SK-N-SH (cell line): ENCODE data around the gene SUFU.

Experiments
- CTCF ChIP-seq: fragments of 200-600 bp; sonication (generic); IDR thresholded peaks from 2 replicates; pipeline ENCODE4 v1.6.1; 2017; ENCODE audit warnings: antibody characterized with exemption, mild to moderate bottlenecking, moderate library complexity
- EP300 ChIP-seq, 2 experiments: IDR thresholded peaks; 2 replicates each; pipeline versions ENCODE4 v1.4.0 to v1.6.1; 2012; ENCODE audit warnings: borderline replicate concordance in 1 of 2, low read depth in 1 of 2, low read length in 1 of 2
- FOXM1 ChIP-seq: IDR thresholded peaks from 2 replicates; pipeline ENCODE4 v1.4.0; 2012; ENCODE audit warnings: low read depth, mild to moderate bottlenecking
- JUND ChIP-seq: IDR thresholded peaks from 2 replicates; pipeline ENCODE4 v1.4.0; 2012
- MAX ChIP-seq: IDR thresholded peaks from 2 replicates; pipeline ENCODE4 v1.4.0; 2012; ENCODE audit warnings: low read depth
- MEF2A ChIP-seq: IDR thresholded peaks from 2 replicates; pipeline ENCODE4 v1.4.0; 2012; ENCODE audit warnings: low read depth, borderline replicate concordance
- MXI1 ChIP-seq: IDR thresholded peaks from 2 replicates; pipeline ENCODE4 v1.6.1; 2012; ENCODE audit warnings: mild to moderate bottlenecking, low read depth, low read length, improper control_type of control experiment
- RAD21 ChIP-seq: IDR thresholded peaks from 2 replicates; pipeline ENCODE4 v1.6.1; 2012; ENCODE audit warnings: mild to moderate bottlenecking, low read length
- SIN3A ChIP-seq: IDR thresholded peaks from 2 replicates; pipeline ENCODE4 v1.6.1; 2012; ENCODE audit warnings: low read depth, mild to moderate bottlenecking, low read length, moderate library complexity, borderline replicate concordance
- TCF12 ChIP-seq: IDR thresholded peaks from 2 replicates; pipeline ENCODE4 v1.4.0; 2012
- USF2 ChIP-seq: fragments of 150-350 bp; IDR thresholded peaks from 2 replicates; pipeline ENCODE4 v1.6.1; 2017; ENCODE audit warnings: antibody characterized with exemption, low read length, low read depth, borderline replicate concordance
- YY1 ChIP-seq: IDR thresholded peaks from 2 replicates; pipeline ENCODE4 v1.4.0; 2012; ENCODE audit warnings: low read depth, mild to moderate bottlenecking

GRCh38 chr10:102641880-102642735, 138.3 kb downstream of the SUFU start:
- peak; percentile 61; the same call in 1 of the 2 replicates for TF ChIP-seq USF2
- peak; percentile 19; the same call in 1 of the 2 replicates for TF ChIP-seq TCF12
- no peak for TF ChIP-seq JUND
- TF ChIP-seq MAX, result peak; percentile 64; the same call in 1 of the 2 replicates
- TF ChIP-seq CTCF, result no peak
- 0 out of 4 replicates have a peak, but pooled peaks of 1 of the 2 experiments have one; percentile 21 for TF ChIP-seq EP300 (IDR thresholded peaks at IDR 0.05; ENCODE audit: borderline replicate concordance in 1 of 2, low read depth in 1 of 2, low read length in 1 of 2)
- TF ChIP-seq RAD21, result no peak
- no peak for TF ChIP-seq FOXM1
- no peak for TF ChIP-seq YY1
- TF ChIP-seq MXI1, result 0 out of 2 replicates have a peak, but pooled peaks have one; percentile 14
- TF ChIP-seq SIN3A, result no peak; the same call in 1 of the 2 replicates
- TF ChIP-seq MEF2A, result 0 out of 2 replicates have a peak, but pooled peaks have one; percentile 18
